ENCODE results near the gene KLK13.
A peak's percentile ranks its signal among the peaks of the same experiment; 100 is the strongest.

Gene KLK13, protein sequence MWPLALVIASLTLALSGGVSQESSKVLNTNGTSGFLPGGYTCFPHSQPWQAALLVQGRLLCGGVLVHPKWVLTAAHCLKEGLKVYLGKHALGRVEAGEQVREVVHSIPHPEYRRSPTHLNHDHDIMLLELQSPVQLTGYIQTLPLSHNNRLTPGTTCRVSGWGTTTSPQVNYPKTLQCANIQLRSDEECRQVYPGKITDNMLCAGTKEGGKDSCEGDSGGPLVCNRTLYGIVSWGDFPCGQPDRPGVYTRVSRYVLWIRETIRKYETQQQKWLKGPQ

GRCh38 chr19:51064534-51065220 is at the start of gene KLK13:
Gene KLK13, minus strand, starts transcription at chr19:51065092. Its CDS starts 25 bp downstream, at chr19:51065067.
- no peak for DNase-seq

- DNase-seq: peak; percentile 98
Observed at GRCh38 chr19:51114087-51114729, 49.3 kb upstream of the KLK13 start.

- DNase-seq: no peak
Observed at GRCh38 chr19:51111606-51112005, 46.7 kb upstream of the KLK13 start.

- DNase-seq: no peak
Observed at GRCh38 chr19:51110666-51110971, 45.7 kb upstream of the KLK13 start.

DNA sequence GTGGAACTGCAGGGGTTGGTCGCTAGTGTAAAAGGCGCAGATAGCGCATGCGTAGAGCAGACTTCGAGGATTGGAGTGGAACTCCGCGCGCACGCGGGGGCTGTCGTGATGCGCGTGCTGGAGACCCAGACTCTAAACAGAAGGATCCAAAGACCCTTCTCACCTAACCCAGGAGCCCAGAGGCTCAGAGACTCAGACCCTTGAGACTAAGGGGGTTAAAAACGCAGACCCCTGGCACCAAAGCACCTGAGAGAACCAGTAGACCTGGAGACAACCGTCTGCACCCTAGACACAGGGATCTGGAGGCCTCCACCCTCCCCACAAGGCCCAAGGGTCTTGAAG is 43.9 kb upstream of the KLK13 start:
- no peak for DNase-seq

GRCh38 chr19:51108066-51108804 is 43.3 kb upstream of the KLK13 start, which contains the start of gene CTU1:
Gene CTU1, minus strand, starts transcription at chr19:51108409. Its CDS starts 3,840 bp downstream, at chr19:51104569.
- peak; percentile 100 for DNase-seq

GRCh38 chr19:51107406-51108065 is 42.6 kb upstream of the KLK13 start:
- no peak for DNase-seq

DNA sequence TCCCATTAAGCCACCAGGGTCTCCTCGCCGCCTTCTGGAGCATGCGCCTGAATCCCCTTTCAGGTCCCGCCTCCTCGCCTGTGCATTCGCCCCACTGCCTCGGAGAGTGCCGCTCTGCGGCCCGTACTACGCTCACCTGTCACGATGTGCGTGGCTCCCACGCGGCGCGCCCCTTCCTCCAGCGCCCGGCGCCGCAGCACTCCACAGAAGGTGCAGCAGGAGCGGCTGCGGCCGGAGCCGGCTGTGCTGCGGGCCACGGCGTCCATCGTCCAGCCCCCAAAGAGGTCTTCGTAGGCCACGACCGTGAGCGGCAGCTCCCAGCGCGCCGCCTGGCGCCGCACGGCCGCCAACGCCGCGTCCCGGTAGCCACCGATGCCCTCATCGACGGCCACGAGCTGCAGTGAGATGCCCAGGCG is 39.0 kb upstream of the KLK13 start:
- no peak for DNase-seq

DNA sequence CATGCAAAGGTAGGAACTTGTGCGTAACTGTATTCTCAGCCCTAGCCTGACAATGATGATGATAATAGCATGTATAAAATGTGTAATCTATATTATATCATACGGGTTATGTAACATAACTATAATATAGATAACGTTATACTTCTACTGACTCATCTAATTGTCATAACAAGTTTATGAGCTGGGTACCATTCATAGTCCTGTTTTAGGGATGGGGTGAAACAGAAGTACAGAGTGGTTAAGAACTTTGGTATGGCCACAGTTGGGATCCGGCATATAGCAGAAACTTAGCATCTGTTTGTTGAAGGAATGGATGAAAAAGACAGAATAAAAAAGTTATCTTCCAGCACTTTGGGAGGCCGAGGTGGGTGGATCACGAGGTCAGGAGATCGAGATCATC is 38.1 kb upstream of the KLK13 start:
- no peak for DNase-seq

GRCh38 chr19:51101171-51101865 is 36.4 kb upstream of the KLK13 start:
- no peak for DNase-seq

DNA sequence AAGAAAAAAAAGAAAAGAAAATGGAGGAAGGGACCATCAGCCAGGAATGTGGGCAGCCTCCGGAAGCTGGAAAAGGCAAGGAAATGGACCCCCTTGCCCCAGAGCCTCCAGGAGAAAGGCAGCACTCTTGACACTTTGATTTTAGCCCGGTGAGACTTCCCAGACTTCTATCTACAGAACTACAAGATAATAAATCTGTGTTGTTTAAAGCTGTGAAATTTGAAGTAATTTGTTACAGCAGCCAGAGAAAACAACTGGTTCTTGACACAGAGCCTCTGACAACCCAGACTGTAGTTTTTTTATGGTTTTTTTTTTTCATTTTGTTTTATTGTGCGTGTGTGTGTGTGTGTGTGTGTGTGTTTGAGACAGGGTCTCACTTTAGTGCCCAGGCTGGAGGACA is 35.7 kb upstream of the KLK13 start:
- DNase-seq: no peak

- DNase-seq: no peak
Observed at GRCh38 chr19:51099047-51099382, 34.1 kb upstream of the KLK13 start.

DNA sequence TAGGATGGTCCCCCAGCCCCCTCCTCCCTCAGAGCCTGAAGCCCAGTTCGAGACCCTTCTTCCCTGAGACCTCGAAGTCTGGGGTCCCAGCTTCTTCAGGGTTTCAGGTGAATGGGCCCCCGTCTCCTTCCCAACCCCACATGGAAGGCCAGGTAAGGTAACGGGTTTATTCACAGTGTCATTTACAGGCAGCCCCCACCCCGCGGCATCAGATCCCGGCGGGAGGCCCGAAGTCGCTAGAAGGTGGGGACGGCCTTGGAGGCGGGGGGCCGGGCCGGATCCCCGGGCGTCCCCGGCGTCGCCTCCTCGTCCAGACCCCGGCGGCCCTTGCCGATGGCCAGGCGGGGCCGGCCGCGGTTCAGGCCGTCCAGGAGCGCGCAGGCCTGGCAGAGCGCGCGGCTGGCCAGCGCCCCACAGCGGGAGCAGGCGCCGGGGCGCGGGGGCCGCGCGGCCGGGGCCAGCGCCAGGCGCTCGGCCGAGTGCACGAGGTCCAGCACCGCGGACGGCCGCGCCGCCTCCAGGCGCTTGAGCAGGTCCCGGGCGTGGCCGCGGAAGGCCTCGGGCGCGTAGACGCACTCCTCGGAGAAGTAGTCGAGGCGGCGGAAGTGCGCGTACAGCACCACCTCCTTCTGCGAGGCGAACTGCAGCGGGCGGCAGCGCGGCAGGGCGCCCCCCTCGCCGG is 33.6 kb upstream of the KLK13 start:
- no peak for DNase-seq

GRCh38 chr19:51097796-51098195 is 32.9 kb upstream of the KLK13 start:
- no peak for DNase-seq

DNA sequence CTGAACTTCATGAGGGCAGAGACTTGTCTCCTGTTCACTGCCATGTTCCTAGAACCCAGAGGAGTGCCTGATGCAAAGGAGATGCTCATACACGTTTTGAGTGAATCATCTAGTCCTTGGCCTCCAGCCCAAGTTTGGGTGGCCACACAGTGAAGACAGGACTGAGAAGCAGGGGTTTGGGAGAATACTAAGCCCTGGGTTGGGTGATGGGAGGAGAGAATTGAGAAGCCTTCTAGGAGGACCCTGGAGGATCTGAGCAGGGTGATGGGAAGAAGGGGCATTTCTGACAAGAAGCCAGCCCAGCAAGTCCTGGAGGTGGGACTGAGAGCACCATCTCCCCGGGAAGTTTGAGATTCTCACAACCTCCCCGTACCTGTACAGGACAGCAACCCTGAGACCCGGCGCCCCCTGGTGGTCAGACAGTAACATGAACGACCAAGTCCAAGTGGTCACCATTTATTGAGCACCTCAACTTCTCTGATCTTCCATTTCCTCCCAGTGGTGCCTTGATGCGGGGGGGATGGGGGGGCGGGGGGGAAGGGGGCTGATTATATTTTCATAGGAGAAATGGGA is 32.4 kb upstream of the KLK13 start:
- peak; percentile 34 for DNase-seq

DNA sequence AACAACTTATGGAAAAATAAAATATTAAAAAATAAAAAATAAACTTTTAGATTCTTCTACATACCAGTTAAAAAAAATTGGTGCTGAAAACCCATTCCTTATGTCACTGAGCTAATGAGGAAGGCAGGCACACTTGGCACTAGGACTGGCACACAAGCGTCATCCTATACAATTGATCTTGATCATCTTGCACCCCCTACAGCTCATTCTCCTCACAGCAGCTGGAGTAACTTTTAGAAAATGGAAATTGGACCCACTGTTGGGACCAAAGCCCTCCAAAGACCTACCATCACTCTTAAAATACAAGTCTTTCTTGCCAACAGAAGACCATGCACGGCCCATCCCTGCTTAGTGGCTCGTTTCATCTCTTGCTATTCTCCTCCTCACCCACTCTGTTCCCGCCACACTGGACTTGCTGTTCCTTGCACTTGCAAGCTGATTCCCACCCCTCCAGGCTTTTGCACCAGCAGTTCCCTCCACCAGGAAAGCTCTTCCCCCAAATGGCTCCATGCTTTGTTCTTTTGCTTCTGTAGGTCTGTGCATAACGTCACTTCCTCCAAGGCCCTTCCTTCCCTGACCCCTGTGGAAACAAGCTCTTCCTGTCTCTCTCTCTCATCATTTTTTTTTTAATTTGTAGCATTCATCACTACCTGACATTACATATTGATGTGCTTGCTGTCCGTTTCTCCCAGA is 31.7 kb upstream of the KLK13 start:
- peak; percentile 41 for DNase-seq

- DNase-seq: peak; percentile 21
Observed at GRCh38 chr19:51094696-51095279, 29.9 kb upstream of the KLK13 start.

- no peak for DNase-seq
Observed at GRCh38 chr19:51093510-51094345, 28.8 kb upstream of the KLK13 start.

DNA sequence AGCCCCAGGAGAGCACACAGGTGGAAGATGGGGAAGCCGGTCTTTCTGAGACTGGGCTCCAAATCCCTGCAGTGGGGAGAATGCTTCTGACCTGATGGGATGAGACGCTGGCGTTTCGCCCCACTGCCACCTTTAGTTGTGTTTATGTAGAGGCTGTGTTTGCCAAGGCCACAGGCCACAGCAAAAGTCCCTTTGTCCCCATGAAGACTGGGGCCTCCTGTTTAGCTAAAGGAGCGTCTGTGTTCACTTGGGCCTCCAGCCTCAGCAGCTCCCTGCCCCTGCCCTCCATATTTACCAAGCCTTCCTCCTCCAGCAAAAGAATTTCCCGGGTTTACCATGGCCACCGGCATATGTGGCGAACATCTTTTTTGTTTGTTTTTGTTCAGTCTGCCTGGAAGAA is 28.2 kb upstream of the KLK13 start:
- no peak for DNase-seq

Measured in MV-4-11 (cell line).